ENCODE measurements around the gene HAP1.
"Not testable (repeated sequence)": the region's sequence is repeated elsewhere in the genome, so short reads cannot be mapped to it uniquely, and the experiment has no call there.

HAP1 gene

GRCh38 chr17:41734139-41734948, at the start of gene HAP1:
TSS of gene HAP1 (minus strand) at chr17:41734643. CDS start at chr17:41734634, 9 bp downstream.
- no peak within 1 kb of the TSS for H3K9ac ChIP-seq (ENCODE audit: low read length)
- peaks cover 9% of the 10 kb centered on the region for H3K4me1 ChIP-seq (ENCODE audit: control insufficient read depth, insufficient read depth, low read length)
- peak; percentile 45 for DNase-seq (ENCODE audit: low read depth)
- H3K9me3 ChIP-seq (ENCODE audit: control insufficient read depth, low read length), result no peaks in the 10 kb centered on the region
- peaks cover 61% of the 10 kb centered on the region for H3K27me3 ChIP-seq (replicated peaks; ENCODE audit: control insufficient read depth, insufficient read depth, low read length)
- peak within 1 kb of the TSS; percentile 44 for H3K4me3 ChIP-seq (ENCODE audit: low read length)
- no peaks in the 10 kb centered on the region for H3K36me3 ChIP-seq (ENCODE audit: control insufficient read depth, insufficient read depth, low read length, severe bottlenecking)

GRCh38 chr17:41782142-41782541, 47.7 kb upstream of the HAP1 start:
- DNase-seq (ENCODE audit: low read depth), result no peak
- Histone ChIP-seq H3K9ac (ENCODE audit: low read length) (no peak overlapping the region), H3K36me3 (ENCODE audit: control insufficient read depth, insufficient read depth, low read length, severe bottlenecking) (no peaks in the 10 kb centered on the region), H3K4me3 (ENCODE audit: low read length) (no peak overlapping the region), H3K4me1 (ENCODE audit: control insufficient read depth, insufficient read depth, low read length) (peaks cover 14% of the 10 kb centered on the region), H3K9me3 (ENCODE audit: control insufficient read depth, low read length) (no peaks in the 10 kb centered on the region), H3K27me3 (replicated peaks; ENCODE audit: control insufficient read depth, insufficient read depth, low read length) (peaks cover 17% of the 10 kb centered on the region)

GRCh38 chr17:41781404-41782110, 47.1 kb upstream of the HAP1 start:
- no peaks in the 10 kb centered on the region for H3K36me3 ChIP-seq (ENCODE audit: control insufficient read depth, insufficient read depth, low read length, severe bottlenecking)
- no peaks in the 10 kb centered on the region for H3K9me3 ChIP-seq (ENCODE audit: control insufficient read depth, low read length)
- peaks cover 16% of the 10 kb centered on the region for H3K4me1 ChIP-seq (ENCODE audit: control insufficient read depth, insufficient read depth, low read length)
- H3K27me3 ChIP-seq (replicated peaks; ENCODE audit: control insufficient read depth, insufficient read depth, low read length), result peaks cover 17% of the 10 kb centered on the region
- no peak for DNase-seq (ENCODE audit: low read depth)
- no peak overlapping the region for H3K4me3 ChIP-seq (ENCODE audit: low read length)
- no peak overlapping the region for H3K9ac ChIP-seq (ENCODE audit: low read length)

- no peak for DNase-seq (ENCODE audit: low read depth)
- H3K9me3 ChIP-seq (ENCODE audit: control insufficient read depth, low read length), result no peaks in the 10 kb centered on the region
- no peak overlapping the region for H3K4me3 ChIP-seq (ENCODE audit: low read length)
- peaks cover 9% of the 10 kb centered on the region for H3K4me1 ChIP-seq (ENCODE audit: control insufficient read depth, insufficient read depth, low read length)
- H3K27me3 ChIP-seq (replicated peaks; ENCODE audit: control insufficient read depth, insufficient read depth, low read length), result peaks cover 5% of the 10 kb centered on the region
- no peaks in the 10 kb centered on the region for H3K36me3 ChIP-seq (ENCODE audit: control insufficient read depth, insufficient read depth, low read length, severe bottlenecking)
- H3K9ac ChIP-seq (ENCODE audit: low read length), result no peak overlapping the region
These were observed 45.5 kb upstream of the HAP1 start for GRCh38 chr17:41779954-41780353.

DNA sequence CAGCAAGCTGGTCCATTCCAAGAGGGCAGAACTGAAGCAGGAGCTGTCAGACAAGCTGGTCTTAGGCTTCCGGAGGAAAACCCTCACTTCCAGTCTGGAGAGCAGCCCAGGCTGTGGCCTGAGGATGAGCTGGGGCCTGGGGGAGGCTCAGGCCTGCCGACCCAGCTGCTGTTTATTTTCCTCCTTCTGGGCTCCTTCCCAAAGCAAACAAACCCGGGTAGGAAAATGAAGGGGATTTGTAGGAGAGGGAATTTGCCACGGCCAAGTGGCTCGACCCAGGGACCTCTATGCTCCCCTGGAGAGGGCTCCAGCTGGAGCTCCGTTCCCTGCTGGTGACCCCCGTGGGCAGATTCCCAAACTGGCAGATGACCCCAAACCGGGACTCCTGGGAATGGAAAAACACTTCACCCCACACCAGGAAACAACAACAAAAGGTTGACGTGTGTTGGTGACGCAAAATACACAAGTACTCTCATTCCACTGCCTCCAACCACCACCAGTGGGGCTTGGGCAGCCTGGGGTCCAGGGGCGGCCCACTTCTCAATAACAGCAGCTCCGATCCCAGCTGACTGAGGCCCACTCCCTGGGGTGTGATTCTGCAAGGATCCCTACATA, 43.2 kb upstream of the HAP1 start:
- Histone ChIP-seq H3K36me3 (ENCODE audit: control insufficient read depth, insufficient read depth, low read length, severe bottlenecking) (no peaks in the 10 kb centered on the region), H3K4me3 (ENCODE audit: low read length) (no peak overlapping the region), H3K9ac (ENCODE audit: low read length) (no peak overlapping the region), H3K4me1 (ENCODE audit: control insufficient read depth, insufficient read depth, low read length) (peaks cover 9% of the 10 kb centered on the region), H3K27me3 (replicated peaks; ENCODE audit: control insufficient read depth, insufficient read depth, low read length) (peaks cover 10% of the 10 kb centered on the region), H3K9me3 (ENCODE audit: control insufficient read depth, low read length) (no peaks in the 10 kb centered on the region)
- peak; percentile 80 for DNase-seq (ENCODE audit: low read depth)

GRCh38 chr17:41777157-41777573, 42.7 kb upstream of the HAP1 start:
- peaks cover 9% of the 10 kb centered on the region for H3K4me1 ChIP-seq (ENCODE audit: control insufficient read depth, insufficient read depth, low read length)
- H3K36me3 ChIP-seq (ENCODE audit: control insufficient read depth, insufficient read depth, low read length, severe bottlenecking), result no peaks in the 10 kb centered on the region
- H3K9me3 ChIP-seq (ENCODE audit: control insufficient read depth, low read length), result no peaks in the 10 kb centered on the region
- H3K4me3 ChIP-seq (ENCODE audit: low read length), result no peak overlapping the region
- DNase-seq (ENCODE audit: low read depth), result no peak
- H3K9ac ChIP-seq (ENCODE audit: low read length), result no peak overlapping the region
- H3K27me3 ChIP-seq (replicated peaks; ENCODE audit: control insufficient read depth, insufficient read depth, low read length), result peaks cover 14% of the 10 kb centered on the region

GRCh38 chr17:41776262-41776900, 41.9 kb upstream of the HAP1 start:
- H3K9me3 ChIP-seq (ENCODE audit: control insufficient read depth, low read length); DNase-seq (ENCODE audit: low read depth); H3K4me3 ChIP-seq (ENCODE audit: low read length); H3K4me1 ChIP-seq (ENCODE audit: control insufficient read depth, insufficient read depth, low read length); H3K9ac ChIP-seq (ENCODE audit: low read length); H3K36me3 ChIP-seq (ENCODE audit: control insufficient read depth, insufficient read depth, low read length, severe bottlenecking): not testable (repeated sequence)
- H3K27me3 ChIP-seq (replicated peaks; ENCODE audit: control insufficient read depth, insufficient read depth, low read length), result peaks cover 18% of the 10 kb centered on the region

DNA sequence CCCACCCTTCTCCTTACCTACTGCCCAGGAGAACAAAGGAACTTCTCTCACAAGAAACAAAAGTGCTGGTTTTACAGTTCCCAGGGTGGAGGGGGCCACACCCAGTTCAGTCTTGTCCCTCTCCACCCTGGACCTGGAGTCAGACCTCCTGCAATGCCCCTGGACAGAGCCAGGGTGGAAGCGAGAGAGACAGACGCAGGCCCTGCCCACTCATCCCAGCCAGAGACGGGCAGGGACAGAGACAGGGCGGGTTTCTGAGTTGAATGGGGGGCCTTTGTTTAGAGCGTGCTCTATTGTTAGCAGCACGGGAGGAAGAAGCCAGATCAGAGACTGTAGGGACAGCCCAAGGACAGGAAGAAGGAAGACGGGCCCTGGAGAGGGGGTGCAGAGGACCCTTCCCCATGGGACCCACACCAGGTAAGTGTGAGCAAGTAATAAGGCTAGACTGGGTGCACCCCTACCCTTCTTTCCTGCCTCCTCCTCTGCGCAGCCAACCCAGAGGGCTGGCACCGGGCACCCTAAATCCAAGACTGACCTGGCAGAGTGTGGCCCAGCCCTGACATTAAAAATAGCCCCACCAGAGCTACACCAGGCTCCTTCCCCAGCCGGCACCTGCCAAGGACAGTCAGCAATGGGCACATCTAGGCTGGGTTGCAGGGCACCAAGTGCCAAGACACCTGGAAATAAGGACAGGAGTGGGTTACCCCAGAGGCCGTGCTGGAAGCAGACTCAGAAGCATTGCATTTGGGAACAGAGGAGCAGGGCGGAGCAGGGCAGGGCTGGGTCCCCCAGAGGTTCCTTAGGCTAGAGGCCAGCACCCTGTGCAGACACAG, 41.2 kb upstream of the HAP1 start:
- peaks cover 20% of the 10 kb centered on the region for H3K27me3 ChIP-seq (replicated peaks; ENCODE audit: control insufficient read depth, insufficient read depth, low read length)
- peaks cover 9% of the 10 kb centered on the region for H3K4me1 ChIP-seq (ENCODE audit: control insufficient read depth, insufficient read depth, low read length)
- no peak overlapping the region for H3K4me3 ChIP-seq (ENCODE audit: low read length)
- no peak for DNase-seq (ENCODE audit: low read depth)
- H3K9ac ChIP-seq (ENCODE audit: low read length), result no peak overlapping the region
- H3K9me3 ChIP-seq (ENCODE audit: control insufficient read depth, low read length), result no peaks in the 10 kb centered on the region
- H3K36me3 ChIP-seq (ENCODE audit: control insufficient read depth, insufficient read depth, low read length, severe bottlenecking), result no peaks in the 10 kb centered on the region

GRCh38 chr17:41773731-41774193, 39.3 kb upstream of the HAP1 start:
- Histone ChIP-seq H3K9ac (ENCODE audit: low read length) (no peak overlapping the region), H3K9me3 (ENCODE audit: control insufficient read depth, low read length) (no peaks in the 10 kb centered on the region), H3K4me3 (ENCODE audit: low read length) (no peak overlapping the region), H3K4me1 (ENCODE audit: control insufficient read depth, insufficient read depth, low read length) (peaks cover 9% of the 10 kb centered on the region), H3K36me3 (ENCODE audit: control insufficient read depth, insufficient read depth, low read length, severe bottlenecking) (no peaks in the 10 kb centered on the region), H3K27me3 (replicated peaks; ENCODE audit: control insufficient read depth, insufficient read depth, low read length) (peaks cover 24% of the 10 kb centered on the region)
- no peak for DNase-seq (ENCODE audit: low read depth)

GRCh38 chr17:41773190-41773588, 38.7 kb upstream of the HAP1 start:
- no peaks in the 10 kb centered on the region for H3K36me3 ChIP-seq (ENCODE audit: control insufficient read depth, insufficient read depth, low read length, severe bottlenecking)
- no peak overlapping the region for H3K9ac ChIP-seq (ENCODE audit: low read length)
- peaks cover 24% of the 10 kb centered on the region for H3K27me3 ChIP-seq (replicated peaks; ENCODE audit: control insufficient read depth, insufficient read depth, low read length)
- H3K4me1 ChIP-seq (ENCODE audit: control insufficient read depth, insufficient read depth, low read length), result peaks cover 9% of the 10 kb centered on the region
- peak; percentile 66 for DNase-seq (ENCODE audit: low read depth)
- no peak overlapping the region for H3K4me3 ChIP-seq (ENCODE audit: low read length)
- no peaks in the 10 kb centered on the region for H3K9me3 ChIP-seq (ENCODE audit: control insufficient read depth, low read length)
